ENCODE data around the gene BCR. TPM values are rescaled to one million over a fixed set of nuclear protein-coding genes. Genes with fewer than 3 reads are reported as not detected.

Gene BCR
- total and polyA plus RNA-seq, 9 donors: 7.1 to 44.6 (median 35.6) TPM

GRCh38 chr22:23231471-23232093 lies 51.3 kb downstream of the BCR start:
- H3K4me3 ChIP-seq: no peak overlapping the region
- H3K9me3 ChIP-seq: no peaks in the 10 kb centered on the region
- intact Hi-C loops (cut with DNase I): no loop called here
- DNase-seq: peak in 1 of 5 donors; percentile 11
- H3K27me3 ChIP-seq: no peaks in the 10 kb centered on the region
- no peak overlapping the region for H3K27ac ChIP-seq
- no peaks in the 10 kb centered on the region for H3K4me1 ChIP-seq (ENCODE audit: insufficient read depth)
- WGBS, 3 donors: 88 to 93% (median 89%) methylated on average over 5 of the region's 5 CpGs
- no peaks in the 10 kb centered on the region for H3K36me3 ChIP-seq
- TF ChIP-seq POLR2A (IDR thresholded peaks at IDR 0.05) (no peak), EP300 (IDR thresholded peaks at IDR 0.05) (no peak), CTCF (IDR thresholded peaks at IDR 0.05) (no peak)

- no peaks in the 10 kb centered on the region for H3K36me3 ChIP-seq
- 97 to 98% (median 98%) methylated on average over 9 of the region's 9 CpGs for WGBS, 3 donors
- intact Hi-C loops (cut with DNase I): no loop called here
- H3K4me1 ChIP-seq (ENCODE audit: insufficient read depth): peaks cover 2% of the 10 kb centered on the region
- peak in 1 of 5 donors; percentile 6 for DNase-seq
- TF ChIP-seq EP300 (IDR thresholded peaks at IDR 0.05) (no peak), POLR2A (IDR thresholded peaks at IDR 0.05) (no peak), CTCF (IDR thresholded peaks at IDR 0.05) (no peak)
- H3K27ac ChIP-seq: no peak overlapping the region
- no peak overlapping the region for H3K4me3 ChIP-seq
- no peaks in the 10 kb centered on the region for H3K27me3 ChIP-seq
- H3K9me3 ChIP-seq: no peaks in the 10 kb centered on the region
These were observed 52.0 kb downstream of the BCR start for GRCh38 chr22:23232094-23232905.

DNA sequence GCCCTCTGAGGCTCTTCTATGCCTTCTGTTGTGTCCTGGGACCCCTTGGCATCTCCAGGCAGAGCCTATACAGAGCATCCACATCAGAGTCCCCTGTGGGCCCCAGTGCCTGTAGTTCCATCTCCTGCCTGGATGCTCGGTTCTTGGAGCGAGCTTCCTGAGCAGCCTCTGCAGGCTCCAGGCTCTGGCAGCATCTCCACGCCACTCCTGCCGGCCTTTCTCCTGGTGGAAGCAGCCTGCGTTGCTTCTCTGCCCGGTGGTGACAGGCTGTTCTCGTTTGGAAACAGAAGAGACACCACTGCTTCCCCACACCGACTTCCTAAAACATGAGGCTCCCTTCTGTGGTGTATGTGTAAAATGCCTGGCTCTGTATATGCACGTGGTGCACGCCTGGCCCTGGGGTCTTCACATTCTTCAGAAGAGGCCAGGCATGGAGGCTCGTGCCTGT lies 52.8 kb downstream of the BCR start:
- no peak for DNase-seq
- intact Hi-C loops (cut with DNase I): no loop called here
- no peaks in the 10 kb centered on the region for H3K36me3 ChIP-seq
- H3K27ac ChIP-seq: no peak overlapping the region
- H3K4me1 ChIP-seq (ENCODE audit: insufficient read depth): peaks cover 9% of the 10 kb centered on the region
- H3K9me3 ChIP-seq: no peaks in the 10 kb centered on the region
- H3K27me3 ChIP-seq: no peaks in the 10 kb centered on the region
- H3K4me3 ChIP-seq: no peak overlapping the region
- 51 to 63% (median 57%) methylated on average over 11 of the region's 11 CpGs for WGBS, 3 donors
- no peak for TF ChIP-seq POLR2A (IDR thresholded peaks at IDR 0.05)
- TF ChIP-seq EP300 (IDR thresholded peaks at IDR 0.05): no peak
- no peak for TF ChIP-seq CTCF (IDR thresholded peaks at IDR 0.05)

DNA sequence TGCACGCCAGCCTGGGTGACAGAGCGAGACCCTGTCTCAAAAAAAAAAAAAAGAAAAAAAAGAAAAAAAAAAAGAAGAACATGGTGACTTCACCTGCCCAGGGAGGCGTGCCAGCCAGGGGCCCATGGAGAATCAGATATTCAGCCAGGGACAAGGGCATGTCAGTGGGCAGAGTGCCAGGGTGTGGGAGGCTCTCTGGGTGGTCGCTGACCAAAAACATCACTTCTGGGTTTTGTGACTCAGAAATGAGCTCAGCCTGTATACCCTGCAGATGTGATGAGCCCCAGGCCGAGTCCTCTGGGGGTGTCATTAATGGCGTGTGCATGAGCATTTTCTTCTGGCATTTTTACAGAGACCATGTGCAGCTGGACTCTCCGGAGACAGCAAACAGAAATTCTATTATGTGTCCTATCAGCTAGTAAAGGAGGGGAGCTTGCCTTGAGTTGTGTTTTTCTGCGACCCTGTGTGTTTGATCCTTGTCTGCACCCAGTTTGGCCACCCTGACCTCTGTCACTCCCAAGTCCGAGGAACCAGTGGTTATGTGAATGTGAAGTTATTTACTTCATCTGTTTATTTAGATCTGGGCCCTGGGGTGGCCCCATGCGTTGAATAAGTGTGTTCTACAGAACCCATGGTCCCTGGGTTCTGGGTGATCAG lies 53.6 kb downstream of the BCR start:
- DNase-seq: peak in 2 of 5 donors; percentile 37 to 62
- intact Hi-C loops (cut with DNase I): no loop called here
- Histone ChIP-seq H3K9me3 (no peaks in the 10 kb centered on the region), H3K4me1 (ENCODE audit: insufficient read depth) (peaks cover 9% of the 10 kb centered on the region), H3K4me3 (no peak overlapping the region), H3K27me3 (no peaks in the 10 kb centered on the region), H3K27ac (no peak overlapping the region), H3K36me3 (no peaks in the 10 kb centered on the region)
- WGBS, 3 donors: 61 to 67% (median 64%) methylated on average over 10 of the region's 10 CpGs
- TF ChIP-seq POLR2A (IDR thresholded peaks at IDR 0.05) (no peak), CTCF (IDR thresholded peaks at IDR 0.05) (no peak), EP300 (IDR thresholded peaks at IDR 0.05) (no peak)
